NCI-H526 treated with DMSO at 0.1 percent for 48 hours (cell line): ENCODE measurements around the gene ZNF618.

Experiments used
- DNase-seq: peaks from one replicate; lab custom pipeline; 2025; lab: John Stamatoyannopoulos, UW

ZNF618 gene

DNA sequence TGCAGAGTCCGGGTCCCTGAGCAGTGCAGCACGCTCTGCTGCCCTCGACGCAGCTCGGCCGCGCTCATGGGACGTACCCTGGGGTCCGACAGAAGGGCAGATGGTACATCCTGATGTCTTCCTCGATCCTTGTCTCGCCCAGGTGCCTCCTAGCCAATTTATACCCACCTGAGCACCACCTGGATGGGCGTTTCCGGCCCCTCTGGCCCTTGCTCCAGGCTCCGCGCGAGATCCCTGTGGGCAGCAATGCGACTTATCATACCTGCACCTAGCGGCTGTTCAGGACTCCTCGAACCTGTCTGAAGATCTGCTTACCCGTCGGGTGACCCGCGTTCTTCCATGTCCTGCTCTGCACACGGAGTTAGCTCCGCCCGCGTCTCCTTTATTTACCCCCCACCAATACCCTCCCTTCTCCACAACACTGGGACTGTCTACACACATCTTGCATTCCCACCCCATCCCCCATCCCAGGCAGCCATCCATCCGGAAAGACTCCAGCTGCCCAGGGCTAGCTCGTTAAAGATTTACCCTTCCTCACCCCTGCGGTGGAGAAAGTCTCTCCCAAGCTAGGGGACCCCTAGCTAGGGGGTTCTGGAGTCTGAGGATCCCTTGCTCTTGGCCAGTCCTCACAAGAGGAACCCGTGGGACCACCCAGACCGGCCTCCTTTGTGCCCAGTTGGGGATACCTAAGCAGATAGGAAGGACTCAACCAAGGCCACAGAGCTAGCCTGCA, 223.0 kb downstream of the ZNF618 start, which contains the start of gene KIF12:
TSS of gene KIF12 (minus strand) at position 357 of the 733 bp plus-strand sequence. CDS start at position 341, 16 bp downstream.
- DNase-seq = peak; percentile 71

DNA sequence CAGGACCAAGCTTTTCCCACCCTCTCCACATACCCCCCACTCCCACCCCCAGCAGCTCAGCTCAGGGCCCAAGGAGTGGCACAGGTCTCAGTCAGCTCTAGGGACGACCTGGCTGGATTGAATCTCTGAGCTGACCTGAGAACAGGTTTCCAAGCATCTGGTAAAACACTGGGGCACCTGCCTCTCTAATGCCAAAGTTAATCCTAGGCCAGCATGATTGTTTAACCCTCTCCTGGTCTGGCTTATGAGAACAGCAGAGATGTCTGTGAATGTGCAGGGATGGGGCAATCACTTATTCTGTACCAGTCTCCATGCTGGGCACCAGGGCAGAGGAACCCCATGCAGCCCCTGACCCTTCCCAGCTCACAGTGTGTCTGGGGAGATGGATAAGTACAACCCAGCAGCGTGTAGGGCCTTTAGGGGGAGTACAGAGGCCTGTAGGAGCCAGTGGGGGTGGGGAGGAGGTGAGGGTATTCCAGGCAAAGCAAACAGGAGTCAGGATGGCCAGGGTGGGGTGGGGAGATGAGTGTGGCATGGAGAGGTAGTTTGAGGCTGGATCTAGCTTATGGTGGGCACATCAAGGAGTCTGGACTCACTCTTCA, 223.7 kb downstream of the ZNF618 start:
- no peak for DNase-seq

DNA sequence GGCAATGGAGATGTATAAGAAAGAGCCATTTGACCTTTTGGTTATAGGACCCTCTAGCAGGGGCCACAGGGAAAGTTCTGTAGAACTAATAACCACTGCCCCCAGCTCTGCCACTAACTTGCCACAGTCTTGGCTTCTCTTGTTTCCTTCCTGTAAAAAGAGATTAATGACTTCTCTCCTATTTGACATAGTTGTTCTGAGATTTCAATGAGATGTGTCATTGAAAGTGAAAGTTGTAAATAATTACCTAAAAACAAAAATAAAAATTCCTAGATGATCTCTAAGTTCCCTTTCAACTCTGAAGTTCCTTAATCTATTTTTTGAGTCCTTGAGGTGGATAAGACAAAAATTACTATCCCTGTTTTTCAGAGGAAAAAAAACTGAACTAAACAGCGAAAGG, 224.4 kb downstream of the ZNF618 start:
- DNase-seq = no peak

DNA sequence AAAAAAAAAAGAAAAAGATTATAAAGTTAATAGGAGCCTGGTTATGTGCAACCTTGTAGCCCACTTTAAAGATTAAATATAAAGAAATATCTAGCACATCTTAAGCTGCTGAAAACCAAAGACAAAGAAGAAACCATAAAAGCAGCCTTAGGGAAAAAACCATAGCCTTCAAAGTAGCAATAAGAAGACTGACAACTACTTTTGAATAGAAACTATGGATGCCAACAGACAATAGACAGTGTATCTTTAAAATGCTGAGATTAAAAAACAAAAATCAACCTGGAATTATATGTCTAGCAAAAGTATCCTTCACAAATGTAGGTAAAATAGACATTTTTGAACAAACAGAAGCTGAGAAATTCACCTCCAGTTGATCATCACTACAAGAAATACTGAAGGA, 226.4 kb downstream of the ZNF618 start:
- no peak for DNase-seq

DNA sequence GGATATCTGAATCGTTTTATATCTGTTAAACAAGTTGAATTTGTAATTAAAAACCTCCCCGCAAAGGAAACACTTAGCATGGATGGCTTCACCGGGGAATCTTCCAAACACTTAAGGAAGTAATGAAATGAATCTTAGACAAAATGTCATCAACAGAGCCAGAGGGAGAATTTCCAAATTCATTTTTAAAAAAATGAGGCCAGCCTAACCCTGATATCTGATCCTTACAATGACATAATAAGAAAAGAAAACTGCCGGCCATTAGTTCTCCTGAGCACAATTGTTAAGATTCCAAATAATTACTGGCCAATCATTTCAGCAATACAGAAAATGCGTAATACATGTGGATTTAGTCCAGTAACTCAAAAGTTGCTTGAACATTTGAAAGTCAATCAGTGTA, 229.1 kb downstream of the ZNF618 start:
- DNase-seq = no peak
